H54 (cell line): Measurements from ENCODE around the gene SHANK2.

Experiments used
- DNase-seq: peaks from one replicate; pipeline ENCODE4 v3.0.0; 2011; ENCODE audit warnings: low spot score, mixed read lengths; ENCODE audit not compliant: insufficient read length
- FAIRE-seq: peaks from 3 replicates; lab custom pipeline; 2011; peaks lifted over from hg19 to GRCh38; lab: Jason Lieb, UNC
- POLR2A ChIP-seq: IDR thresholded peaks from 2 replicates; pipeline ENCODE4 v1.6.1; 2011; ENCODE audit warnings: low read depth, mild to moderate bottlenecking, low read length

The SHANK2 gene

DNA sequence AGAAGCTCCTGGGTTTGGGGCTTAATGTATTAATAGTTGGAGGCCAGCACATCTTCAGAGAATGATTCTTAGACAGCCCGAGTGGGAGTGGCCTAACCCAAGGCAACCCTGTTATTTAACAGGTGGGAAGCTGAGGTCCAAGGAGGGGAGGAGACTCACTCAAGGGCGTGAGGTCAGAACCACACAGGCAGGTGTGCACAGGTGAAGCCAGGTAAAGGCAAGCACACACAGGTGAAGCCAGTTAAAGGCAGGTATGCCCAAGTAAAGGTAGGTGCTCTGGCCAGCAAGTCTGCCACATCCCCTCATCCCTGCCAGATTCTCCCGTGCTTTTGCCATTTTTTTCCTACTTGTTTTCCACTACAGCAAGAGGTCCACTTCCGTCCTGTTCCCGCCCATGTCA is 2.9 kb upstream of the SHANK2 start:
- no peak for TF ChIP-seq POLR2A
- DNase-seq: no peak
- no peak for FAIRE-seq

DNA sequence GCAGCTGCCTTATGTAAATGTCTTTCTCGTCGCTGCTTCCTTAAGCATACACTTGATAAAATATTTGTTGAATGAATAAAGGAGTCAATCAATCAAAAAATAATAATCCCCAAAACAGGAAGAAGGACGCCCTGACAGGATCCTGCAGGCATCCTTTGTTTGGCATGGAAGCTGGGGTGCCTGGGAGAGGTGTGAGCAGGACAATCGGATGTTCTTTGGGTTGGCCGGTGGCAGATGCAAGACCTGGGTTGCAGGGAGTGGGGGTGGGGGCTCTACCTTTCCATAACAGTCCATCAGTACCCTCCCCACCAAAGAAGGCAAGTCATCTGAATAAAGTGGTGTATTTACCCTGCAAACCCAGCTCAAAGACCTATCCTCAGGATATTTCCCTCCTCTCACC is 1.4 kb upstream of the SHANK2 start:
- DNase-seq: no peak
- TF ChIP-seq POLR2A: no peak
- FAIRE-seq: no peak

DNA sequence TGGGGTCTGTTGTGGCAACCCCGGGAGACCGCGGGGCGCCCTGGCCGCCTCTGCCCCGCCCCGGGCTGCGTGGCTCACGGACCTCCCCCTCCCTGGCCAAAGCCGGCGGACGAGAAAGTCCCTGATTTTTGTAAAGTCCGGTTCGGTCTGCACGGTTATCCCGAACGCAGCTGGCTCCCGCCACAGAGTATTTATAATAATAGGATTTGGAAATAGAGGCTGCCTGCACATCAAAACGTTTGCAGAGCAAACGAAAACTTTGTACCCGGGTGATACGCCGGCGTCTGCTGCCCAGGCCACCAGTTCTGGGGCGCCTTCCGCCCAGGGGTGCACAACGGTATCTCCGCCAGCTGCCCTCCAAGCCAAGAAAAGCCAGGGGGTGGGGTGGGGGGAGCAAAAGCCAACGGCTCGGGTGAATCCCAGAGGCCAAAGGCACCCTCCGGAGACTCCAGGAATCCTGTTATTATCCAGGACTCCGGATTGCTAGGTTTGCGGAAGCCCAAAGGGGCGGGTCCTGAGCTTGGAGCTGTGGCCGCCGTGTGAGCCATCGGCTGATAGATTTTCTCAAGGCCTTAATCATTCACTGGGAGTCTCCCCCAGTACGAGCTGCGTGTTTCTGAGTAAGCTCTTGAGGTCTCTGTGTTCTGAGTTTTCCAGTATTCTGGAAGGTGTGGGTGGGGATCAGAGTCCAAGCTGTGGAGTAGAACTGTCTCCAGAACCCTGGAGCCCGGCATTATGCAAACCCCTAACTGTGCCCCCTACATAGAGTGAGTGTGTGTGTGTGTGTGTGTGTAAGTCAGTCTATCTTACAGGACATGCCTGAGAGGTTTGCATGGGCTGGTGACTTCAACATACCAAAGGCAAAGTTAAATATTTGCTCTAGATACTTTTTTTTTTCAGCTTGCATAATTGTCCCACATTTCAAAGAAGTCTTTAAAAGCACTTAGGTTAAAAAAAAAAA is 673 bp upstream of the SHANK2 start:
- no peak for TF ChIP-seq POLR2A
- no peak for DNase-seq
- no peak for FAIRE-seq

DNA sequence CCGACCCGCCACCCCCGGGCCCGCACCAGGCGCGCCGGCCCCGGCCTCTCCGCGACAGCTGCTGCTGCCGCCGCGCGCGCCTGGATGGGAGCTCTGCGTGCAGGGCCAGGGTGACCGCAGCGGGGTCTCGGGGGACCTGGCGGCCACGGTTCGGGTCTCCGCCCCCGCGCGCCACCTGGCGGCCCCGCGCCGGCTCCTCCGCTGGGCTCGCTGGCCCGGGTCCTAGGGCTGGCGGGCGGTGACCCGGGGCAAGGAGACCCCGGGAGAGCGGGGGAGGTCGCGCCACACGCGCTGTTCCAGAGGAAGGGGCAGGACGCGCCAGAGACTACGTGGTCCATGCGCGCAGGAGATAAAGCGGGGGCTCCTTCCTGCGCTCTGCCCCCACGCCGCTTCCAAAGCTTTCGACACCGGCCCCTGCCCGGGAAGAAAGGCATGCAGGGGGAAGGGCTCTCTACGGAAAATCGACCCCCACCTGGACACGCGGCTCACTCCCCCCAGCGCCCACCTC is 562 bp downstream of the SHANK2 start:
- no peak for FAIRE-seq
- no peak for DNase-seq
- no peak for TF ChIP-seq POLR2A

DNA sequence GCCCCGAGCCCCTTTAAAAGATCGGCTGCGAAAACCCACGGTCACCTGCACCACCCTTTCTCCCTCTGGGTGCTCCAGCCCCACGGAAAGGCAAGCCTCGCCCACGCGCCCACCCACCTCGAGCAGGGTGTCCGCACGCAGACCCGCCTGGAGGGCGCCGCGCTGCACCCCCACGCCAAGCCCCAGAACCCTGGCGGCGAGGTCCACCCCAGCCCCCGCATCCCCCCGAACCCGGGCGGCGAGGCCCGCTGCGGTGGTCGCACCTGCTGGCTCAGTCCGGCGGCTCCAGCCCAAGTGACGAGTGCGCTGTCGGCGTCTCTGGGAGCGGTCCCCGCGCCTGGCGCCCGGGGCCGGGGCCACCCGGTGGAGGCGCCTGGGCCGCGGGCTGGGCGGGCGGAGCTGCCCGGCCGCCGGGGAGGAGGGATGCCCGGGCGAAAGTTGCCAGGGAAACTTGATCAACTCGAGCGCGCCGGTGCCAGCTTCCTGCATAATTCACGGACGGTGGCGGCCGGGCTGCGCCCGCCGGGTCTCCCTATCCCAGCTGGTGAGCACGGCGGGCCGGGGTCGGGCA is 1.1 kb downstream of the SHANK2 start:
- FAIRE-seq: no peak
- DNase-seq: no peak
- no peak for TF ChIP-seq POLR2A

DNA sequence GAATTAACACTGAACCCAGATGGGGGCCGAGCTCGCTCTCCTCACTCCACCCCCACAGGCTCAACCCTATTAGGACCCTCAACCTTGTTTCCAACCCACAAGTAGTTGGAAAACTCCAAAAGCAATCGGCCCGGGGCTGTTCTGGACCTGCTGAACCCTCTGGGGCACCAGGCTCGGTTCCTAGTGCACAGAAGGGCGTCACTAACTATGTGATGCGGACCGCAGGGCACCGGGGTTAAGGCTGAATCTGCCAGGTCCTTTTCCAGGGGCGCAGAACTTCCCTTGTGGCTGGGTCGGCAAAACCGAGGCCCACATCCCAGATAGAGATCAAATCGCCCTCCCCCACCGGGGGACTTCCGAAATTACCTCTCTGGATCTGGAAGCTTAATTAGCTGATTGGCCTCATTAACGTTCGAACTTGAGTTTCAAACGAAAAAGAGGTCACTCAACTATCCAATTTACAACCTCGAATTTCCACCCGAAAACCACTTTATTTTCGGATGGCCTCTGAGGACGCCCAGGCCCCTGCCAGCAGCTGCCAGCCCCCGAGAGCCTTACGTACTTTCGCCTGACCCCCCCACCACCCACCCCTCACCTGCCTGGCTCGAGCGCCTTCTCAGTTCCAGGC is 1.7 kb downstream of the SHANK2 start:
- TF ChIP-seq POLR2A: no peak
- no peak for DNase-seq
- FAIRE-seq: no peak

DNA sequence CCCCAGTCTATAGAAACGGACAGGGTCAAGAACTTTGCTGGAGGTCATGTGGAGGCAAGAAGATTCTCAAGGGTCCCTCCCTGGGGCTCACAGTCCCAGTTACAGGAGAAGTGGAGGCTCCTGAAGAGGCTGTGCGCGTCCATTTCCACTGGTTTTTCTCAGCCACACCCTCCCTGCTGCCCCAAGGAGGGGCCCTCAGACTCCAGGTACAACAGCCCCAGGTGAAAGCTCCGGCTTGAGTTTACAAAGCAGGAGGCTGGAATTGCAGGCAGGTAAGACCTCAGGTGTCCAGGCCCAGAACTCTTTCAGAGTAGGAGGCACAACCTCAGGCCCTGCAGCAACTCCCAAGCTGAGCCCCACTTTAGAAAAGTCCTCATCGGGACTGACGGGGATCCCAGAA is 3.1 kb downstream of the SHANK2 start:
- FAIRE-seq: no peak
- DNase-seq: no peak
- TF ChIP-seq POLR2A: no peak

DNA sequence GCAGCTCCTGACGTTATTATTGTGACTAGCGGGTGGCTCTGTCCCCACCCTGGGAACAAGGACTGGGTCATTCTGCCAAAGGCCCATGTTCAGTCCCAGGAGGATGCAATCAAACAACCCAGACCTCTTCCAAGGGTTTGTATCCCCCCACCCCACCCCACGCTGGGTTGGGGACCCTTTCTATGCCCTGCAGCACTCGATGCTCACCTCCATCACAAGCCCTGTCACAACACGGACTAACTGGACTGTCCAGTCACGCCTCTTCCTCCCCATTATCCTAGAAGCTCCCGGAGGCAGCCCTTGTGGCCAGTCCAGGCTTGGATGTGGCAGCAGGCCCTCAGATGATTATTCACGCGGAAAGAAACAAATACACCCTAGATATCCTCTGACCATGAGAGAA is 3.7 kb downstream of the SHANK2 start:
- FAIRE-seq (no peak), DNase-seq (no peak)
- TF ChIP-seq POLR2A: no peak

DNA sequence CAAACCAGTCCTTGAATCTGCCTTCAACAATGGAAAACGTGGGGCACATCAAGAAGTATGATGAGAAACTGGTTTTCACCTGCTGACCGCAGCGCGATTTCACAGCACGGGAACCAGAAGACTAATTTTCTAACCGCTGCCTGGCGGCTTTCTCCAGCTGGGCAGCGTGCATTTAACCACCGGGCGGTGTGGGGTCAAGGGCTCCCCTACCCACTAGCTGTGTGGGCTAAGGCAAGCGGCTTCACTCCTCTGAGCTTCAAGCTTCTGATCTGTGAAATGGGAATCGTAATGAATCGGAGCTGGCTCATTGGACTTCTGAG is 4.2 kb downstream of the SHANK2 start:
- TF ChIP-seq POLR2A: no peak
- FAIRE-seq: no peak
- no peak for DNase-seq

DNA sequence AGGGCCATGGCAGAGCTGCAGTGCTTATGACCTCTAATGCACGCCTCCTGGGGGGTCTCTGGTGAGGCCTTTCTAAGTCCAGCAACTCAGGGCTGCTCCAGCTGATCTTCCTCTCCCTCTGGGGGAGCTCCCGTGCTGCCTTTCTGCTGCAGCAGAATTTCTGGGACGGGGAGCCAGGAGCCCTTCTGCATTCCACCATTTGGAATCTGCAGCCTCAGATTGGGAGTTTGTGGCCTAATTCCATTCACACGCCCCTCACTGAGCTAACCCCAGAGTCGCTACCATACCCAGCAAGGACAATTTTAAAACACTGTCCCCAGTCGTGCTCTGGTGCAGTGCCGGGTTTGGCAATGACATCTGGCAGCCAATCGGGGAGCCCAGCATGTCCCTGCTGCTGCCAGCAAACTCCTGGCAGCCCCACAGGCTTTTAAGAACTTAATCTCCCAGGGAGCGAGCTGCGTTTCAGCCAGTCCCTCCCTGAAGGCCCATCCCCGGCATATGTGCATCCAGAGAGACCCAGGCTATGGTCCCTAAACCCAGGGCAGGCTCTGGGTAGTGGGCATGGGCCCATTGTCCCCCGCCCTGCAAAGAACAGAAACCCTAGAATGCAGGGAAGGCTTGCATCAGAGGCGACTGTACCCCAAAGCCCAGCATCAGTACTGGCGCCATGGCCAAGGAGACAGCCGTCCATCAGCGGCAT is 4.7 kb downstream of the SHANK2 start:
- no peak for TF ChIP-seq POLR2A
- FAIRE-seq: no peak
- no peak for DNase-seq

DNA sequence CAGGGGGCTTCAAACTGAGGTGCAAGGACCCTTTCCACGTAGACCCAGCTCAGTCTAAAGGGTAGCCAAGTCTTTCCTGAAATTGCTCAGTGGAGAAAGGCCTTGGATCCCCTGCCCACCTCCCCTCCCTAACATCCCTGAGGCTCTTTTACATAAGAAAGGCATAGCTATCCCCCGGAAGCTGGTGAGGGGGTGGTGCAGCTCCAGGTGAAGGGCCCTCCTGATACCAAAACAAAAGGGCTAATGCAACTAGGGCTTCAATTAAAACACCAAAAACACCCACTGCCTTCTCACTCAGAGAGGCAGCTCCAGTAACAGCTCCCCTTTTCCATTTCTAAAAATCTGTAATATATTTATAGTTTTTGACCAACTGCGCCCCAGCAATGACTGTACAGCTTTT is 5.8 kb downstream of the SHANK2 start:
- FAIRE-seq: no peak
- DNase-seq: no peak
- no peak for TF ChIP-seq POLR2A

DNA sequence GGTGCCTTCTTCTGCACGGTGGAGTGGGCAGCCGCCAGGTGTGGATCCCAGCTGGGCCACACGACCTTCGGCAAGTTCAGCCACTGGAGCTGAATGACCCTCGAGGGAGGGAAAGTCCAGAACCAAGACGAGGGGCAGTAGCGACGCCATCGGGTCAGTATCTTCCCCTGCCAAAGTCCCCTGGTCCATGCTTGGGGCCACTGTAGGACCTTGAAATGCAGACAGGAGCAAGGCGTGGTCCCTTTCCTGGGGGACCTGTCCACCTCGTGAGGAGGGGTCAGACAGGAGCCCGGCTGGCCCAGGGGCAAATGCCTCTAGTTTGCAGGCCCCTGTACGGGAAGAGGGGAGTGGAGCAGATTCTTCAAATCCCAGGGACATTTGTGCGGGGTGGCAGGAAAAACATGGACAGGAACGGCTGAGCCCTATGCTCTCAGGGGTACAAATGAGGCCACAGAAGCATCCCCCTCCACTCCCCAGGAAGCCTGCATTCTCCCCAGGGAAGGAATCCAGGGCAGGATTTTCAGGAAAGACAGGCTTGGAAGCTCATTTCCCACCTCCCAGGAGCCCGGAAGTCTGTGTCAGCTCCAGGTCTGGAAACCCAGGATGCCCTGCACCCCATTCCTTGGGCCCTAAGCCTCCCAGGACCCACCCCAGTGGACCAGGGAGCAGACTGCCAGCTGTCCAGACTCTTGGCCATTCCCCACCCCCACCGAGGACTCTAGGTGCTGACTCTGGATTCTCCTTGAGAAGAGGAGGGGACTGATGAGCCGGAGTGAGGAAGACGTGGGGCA is 6.6 kb downstream of the SHANK2 start:
- FAIRE-seq (no peak), DNase-seq (no peak)
- TF ChIP-seq POLR2A: no peak
